CMK (cell line): ENCODE results near the gene SRSF2.
"Not testable (repeated sequence)": the region's sequence is repeated elsewhere in the genome, so short reads cannot be mapped to it uniquely, and the experiment has no call there.

Source experiments
- DNase-seq: peaks from one replicate; pipeline ENCODE4 v3.0.0-alpha.2; 2010; ENCODE audit warnings: low read depth

Gene SRSF2

GRCh38 chr17:76720941-76721340 is 16.2 kb downstream of the SRSF2 start:
- DNase-seq: no peak

- DNase-seq: no peak
Observed at GRCh38 chr17:76720211-76720610, 16.9 kb downstream of the SRSF2 start.

GRCh38 chr17:76718516-76718915 is 18.6 kb downstream of the SRSF2 start:
- DNase-seq: no peak

DNA sequence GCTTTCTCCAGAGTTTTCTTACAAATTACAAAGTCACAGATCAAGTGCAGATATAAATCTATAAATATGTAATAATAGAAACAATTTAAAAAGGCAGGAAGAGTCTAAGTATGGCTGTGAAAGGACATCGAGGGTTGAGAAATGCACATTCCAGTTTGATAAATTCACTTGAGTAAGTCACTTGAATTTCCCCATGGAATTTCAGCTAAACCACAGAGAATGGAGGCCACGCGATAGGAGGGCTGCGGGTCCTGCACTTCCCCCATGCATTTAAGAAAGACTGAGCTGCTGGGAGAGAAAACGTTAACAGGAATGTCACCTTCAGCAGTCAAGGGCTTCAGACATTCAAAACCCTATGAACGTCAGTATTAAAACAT is 20.3 kb downstream of the SRSF2 start:
- DNase-seq: no peak

DNA sequence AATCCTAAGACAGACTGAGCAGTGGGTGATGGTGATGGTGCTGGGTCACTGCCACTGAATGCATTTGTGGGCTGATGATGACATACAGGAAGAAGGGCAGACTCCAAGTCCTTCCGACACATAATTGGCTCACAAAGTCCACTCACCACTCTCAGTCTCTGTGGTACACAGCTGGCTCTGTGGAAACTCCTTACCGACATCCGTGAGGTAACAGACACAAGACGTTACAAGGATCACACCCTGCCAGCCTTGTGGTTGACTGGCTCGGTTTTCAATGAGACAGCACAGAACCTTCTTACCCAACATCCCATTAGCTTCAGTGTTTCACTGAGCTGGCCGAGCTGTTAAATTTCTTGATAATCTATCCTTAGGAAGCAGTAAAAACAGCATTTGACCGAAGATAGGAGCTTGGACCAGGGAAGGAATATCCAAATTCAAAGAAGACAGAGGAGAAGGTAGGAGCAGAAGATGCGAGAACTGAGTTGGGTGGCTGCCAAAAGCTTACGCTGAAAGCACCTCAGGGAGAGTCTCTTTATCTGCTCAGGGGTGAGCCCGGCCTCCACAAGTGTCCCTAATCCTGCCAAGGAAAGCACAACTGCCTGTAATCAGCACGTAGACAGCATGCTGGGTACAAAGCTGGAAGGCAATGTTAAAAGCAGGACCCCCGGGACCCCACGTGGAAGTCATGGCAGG is 20.8 kb downstream of the SRSF2 start:
- no peak for DNase-seq

DNA sequence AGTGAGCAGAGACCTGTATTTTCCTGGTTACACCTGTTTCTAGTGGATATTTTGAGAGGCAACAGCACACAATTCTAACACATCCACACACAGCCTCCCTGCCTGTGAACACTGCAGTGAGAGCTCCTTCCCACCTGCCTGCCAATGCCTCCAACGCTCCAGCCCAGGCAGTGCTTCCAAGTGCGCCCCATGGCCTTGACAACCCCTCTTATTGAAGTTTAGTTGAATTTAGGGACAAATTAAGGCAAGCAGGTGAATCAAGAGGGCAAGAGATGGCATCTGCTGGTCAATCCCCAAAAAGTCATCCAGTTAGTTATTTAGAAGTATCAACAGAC is 21.7 kb downstream of the SRSF2 start:
- DNase-seq: no peak

- no peak for DNase-seq
Observed at GRCh38 chr17:76714822-76715495, 22.2 kb downstream of the SRSF2 start.

- no peak for DNase-seq
Observed at GRCh38 chr17:76714336-76714735, 22.8 kb downstream of the SRSF2 start.

DNA sequence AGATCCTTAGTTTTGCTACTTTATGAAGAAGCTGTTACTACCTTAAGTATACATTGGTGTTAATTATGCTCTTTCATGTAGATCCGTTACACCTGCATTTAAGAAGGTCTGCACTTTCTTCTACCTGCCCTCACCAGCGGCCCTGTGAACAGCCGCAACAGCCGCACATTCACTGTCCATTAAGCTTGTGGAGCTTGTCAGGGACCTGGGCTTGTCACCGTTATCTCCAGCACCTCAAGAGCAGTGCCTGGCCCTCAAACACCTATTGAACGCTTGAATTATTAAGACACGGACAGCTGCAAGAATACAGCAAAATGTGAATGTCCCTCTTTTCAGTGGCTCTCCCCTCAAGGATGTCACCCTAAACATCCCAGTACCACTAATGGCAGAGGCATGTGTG is 23.4 kb downstream of the SRSF2 start:
- no peak for DNase-seq

- DNase-seq: not testable (repeated sequence)
Observed at GRCh38 chr17:76712321-76712720, 24.8 kb downstream of the SRSF2 start.

GRCh38 chr17:76710863-76711611 is 26.1 kb downstream of the SRSF2 start, which contains the start of gene MXRA7:
Gene MXRA7, minus strand, starts transcription at chr17:76710965. Its CDS starts 19 bp downstream, at chr17:76710946.
- no peak for DNase-seq

DNA sequence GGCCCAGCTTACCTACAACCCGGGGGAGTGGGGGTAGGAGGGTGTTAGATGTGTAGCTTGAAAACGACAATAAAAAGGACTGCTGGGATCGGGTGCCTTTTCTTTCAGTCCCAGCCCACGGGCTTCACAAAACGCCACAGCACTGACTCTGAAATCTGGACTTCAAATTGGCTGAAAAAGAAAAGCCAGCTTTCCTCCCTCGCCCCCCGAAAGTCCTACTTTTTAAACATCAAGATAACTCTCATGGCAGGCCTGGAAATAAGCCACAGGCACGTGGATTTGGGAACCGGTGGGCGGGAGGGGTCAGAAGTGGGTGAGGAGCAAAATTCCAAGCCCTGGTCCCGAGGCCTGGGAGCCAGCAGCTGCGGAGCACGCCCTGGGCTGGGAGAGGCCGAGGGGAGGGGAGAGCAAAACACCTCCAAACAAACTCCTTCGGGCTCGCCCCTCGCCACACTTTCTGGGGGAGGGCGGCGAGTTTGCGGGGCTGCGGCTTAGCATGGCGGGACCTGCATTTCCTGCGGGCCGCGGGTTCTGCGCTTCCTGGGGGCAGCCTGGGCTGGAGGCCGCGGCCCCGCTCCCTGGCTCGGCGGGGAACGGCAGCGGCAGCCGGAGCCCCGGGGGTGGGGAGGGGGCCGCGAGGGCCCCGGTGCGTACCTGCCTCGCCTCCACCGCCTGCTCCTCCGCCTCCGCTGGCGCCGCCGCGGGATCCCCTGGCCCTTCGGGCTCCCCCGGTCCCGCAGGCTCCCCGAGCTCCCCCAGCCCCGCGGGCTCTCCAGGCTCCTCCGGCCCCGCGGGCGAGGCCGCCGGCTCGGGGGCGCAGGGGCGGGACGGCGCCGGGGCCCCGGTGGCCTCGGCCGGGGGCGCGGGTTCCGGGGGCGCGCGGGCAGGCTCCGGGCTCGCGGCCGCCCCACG is 26.9 kb downstream of the SRSF2 start:
- DNase-seq: not testable (repeated sequence)

DNA sequence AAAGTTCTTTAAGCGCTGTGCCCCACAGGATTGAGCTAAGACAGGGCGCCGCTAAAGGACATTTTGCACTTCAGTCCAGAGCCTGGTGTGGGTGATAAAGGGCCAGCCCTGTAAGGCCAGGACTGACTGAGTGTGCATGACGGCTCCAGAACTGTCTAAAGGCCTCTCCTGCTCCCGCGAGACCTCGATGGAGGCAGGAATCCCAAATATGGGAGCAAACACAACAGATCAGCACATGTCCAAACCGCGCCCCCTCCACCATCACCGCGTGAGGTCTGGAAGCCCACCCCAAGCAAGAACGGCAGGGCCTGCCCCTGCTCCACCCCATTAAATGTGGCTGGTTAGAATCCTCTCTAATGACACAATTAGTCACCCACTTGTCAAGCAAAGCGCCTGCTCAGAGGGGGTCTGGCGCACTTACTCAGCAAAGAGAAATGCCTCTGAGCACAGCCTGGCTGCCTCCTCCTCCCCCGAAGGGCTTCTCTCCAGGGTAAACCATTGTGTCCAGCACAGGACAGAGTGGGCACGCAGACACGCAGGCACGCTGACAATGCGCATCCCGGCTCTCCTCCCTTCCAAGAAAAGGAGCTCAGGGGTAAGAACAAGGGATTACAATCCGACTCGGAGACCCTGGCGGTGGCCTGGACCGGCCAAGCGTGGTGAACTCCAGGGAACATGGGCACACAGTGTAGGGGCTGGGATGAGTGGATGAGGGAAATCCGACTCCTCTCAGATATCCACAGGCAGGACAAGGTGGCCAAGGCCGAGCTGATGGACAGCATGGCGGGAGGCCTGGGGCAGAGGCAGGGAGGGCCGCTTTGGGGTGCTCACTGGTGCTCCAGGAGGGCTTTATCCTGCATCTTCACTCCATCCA is 27.8 kb downstream of the SRSF2 start:
- DNase-seq: no peak

DNA sequence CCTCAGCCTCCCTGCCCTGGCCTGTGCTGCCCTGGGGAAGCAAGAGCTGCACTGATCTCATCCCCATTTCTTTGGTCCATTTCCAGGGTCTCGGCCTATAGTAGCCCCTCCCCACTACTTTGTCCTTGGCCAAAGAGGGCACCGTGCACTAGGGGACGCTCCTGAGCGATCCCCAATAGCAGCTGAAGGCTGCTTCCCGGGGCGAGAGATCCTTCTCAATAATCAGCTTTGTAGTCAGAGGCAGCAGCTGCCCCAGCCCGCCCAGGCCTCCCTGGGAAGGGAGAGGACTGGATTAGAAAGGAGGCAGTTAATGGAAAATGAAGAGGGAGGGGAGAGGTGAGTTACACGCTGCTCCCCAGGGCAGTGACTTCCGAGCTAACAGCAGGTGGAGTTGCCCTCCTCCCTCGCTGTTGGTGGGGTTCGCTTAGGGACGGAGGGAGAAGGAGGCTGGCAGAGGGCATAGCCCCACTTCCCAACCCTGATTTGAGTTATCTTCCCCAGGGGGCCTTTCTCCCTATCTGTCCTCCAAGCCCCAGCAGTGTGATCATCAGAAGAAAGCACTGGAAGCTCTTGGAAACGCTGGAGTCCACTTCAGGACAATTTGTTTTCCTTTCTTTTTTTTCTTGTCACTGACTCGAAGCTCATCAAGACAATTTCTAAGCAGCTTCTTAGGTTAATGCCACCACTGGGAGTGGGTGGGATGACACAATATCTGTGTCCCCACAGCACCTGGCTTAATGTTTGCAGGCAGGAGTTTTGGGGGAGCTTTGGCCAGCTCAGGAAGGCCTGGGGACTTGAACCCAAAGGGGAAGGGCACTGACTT is 28.9 kb downstream of the SRSF2 start:
- DNase-seq: no peak

DNA sequence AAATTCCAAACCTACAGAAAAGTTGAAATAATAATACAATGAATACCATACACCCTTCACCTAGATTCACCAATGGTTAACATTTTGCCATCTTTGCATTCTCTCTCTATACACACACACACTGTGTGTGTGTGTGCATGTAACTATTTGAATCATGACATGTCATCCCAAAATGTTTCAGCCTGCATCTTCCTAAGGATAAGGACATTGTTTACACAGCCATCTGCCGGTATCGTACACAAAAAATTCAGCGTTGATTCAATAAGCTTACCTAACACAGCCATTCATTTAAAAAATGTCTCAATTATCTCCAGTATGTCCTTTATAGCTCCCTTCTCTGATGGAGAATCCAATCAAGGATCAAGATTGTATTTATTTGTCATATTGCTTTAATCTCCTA is 30.3 kb downstream of the SRSF2 start:
- DNase-seq: no peak

GRCh38 chr17:76704805-76705204 is 32.3 kb downstream of the SRSF2 start:
- DNase-seq: no peak

- DNase-seq: no peak
Observed at GRCh38 chr17:76702941-76703637, 34.0 kb downstream of the SRSF2 start.

- no peak for DNase-seq
Observed at GRCh38 chr17:76702076-76702475, 35.1 kb downstream of the SRSF2 start.

- no peak for DNase-seq
Observed at GRCh38 chr17:76701471-76701967, 35.6 kb downstream of the SRSF2 start.
